CD4-positive, alpha-beta memory T cell (primary cell): Measurements from ENCODE around the gene SMIM41. TPM values are rescaled to one million over a fixed set of nuclear protein-coding genes. Genes with fewer than 3 reads are reported as not detected.
A peak's percentile ranks its signal among the peaks of the same experiment; 100 is the strongest.

Experiments
- CTCF ChIA-PET: fragments of 350-600 bp; sonication (Branson Sonifier 250); formaldehyde crosslinking; loops from one replicate; lab custom pipeline; 2021; ENCODE audit warnings: inconsistent platforms; ENCODE audit not compliant: partially characterized antibody; lab: Charles Lee
- POLR2A ChIA-PET: fragments of 350-600 bp; sonication (Branson Sonifier 250); formaldehyde crosslinking; loops from one replicate; lab custom pipeline; 2021; ENCODE audit not compliant: partially characterized antibody; lab: Charles Lee
- DNase-seq, 5 donors: peaks; one replicate each; pipeline versions ENCODE4 v3.0.0 to v3.0.0-alpha.2; 2020 to 2022; ENCODE audit warnings: mixed read lengths in 1 of 5
- H3K27ac ChIP-seq: one replicate; pipeline ENCODE4 v1.7.0; 2013; ENCODE audit warnings: low read depth, low read length
- H3K27me3 ChIP-seq: 2 replicates; pipeline ENCODE4 v1.7.0; 2013; ENCODE audit warnings: mild to moderate bottlenecking, low read length, moderate library complexity; ENCODE audit not compliant: insufficient read depth
- H3K36me3 ChIP-seq: 2 replicates; pipeline ENCODE4 v1.7.0; 2013; ENCODE audit warnings: mild to moderate bottlenecking, low read length, moderate library complexity; ENCODE audit not compliant: insufficient read depth
- H3K4me1 ChIP-seq: 2 replicates; pipeline ENCODE4 v1.7.0; 2013; ENCODE audit warnings: mild to moderate bottlenecking, low read length, moderate library complexity; ENCODE audit not compliant: insufficient read depth
- H3K4me3 ChIP-seq, 2 donors: one replicate each; pipeline ENCODE4 v1.7.0; 2013; ENCODE audit warnings: low read length in 2 of 2, mild to moderate bottlenecking in 1 of 2
- H3K9me3 ChIP-seq, 2 donors: one replicate each; pipeline ENCODE4 v1.7.0; 2013; ENCODE audit warnings: low read length in 2 of 2, control low read depth in 1 of 2; ENCODE audit not compliant: control insufficient read depth in 1 of 2
- H3K27ac Mint-ChIP-seq, 7 donors: one replicate each; pipeline ENCODE4 v1.8.0; 2020 to 2021; ENCODE audit warnings: mixed read lengths in 7 of 7, mild to moderate bottlenecking in 6 of 7, inconsistent platforms in 3 of 7, moderate library complexity in 3 of 7
- H3K27me3 Mint-ChIP-seq, 2 donors: one replicate each; pipeline ENCODE4 v1.8.0; 2020 to 2021; ENCODE audit warnings: mixed read lengths in 2 of 2
- H3K36me3 Mint-ChIP-seq, 2 donors: one replicate each; pipeline ENCODE4 v1.8.0; 2020 to 2021; ENCODE audit warnings: mixed read lengths in 2 of 2, inconsistent platforms in 1 of 2, mild to moderate bottlenecking in 1 of 2
- H3K4me1 Mint-ChIP-seq, 4 donors: one replicate each; pipeline ENCODE4 v1.8.0; 2020 to 2021; ENCODE audit warnings: mixed read lengths in 4 of 4, mild to moderate bottlenecking in 1 of 4
- H3K4me3 Mint-ChIP-seq, 8 donors: one replicate each; pipeline ENCODE4 v1.8.0; 2020 to 2021; ENCODE audit warnings: mixed read lengths in 8 of 8, mild to moderate bottlenecking in 7 of 8, moderate library complexity in 6 of 8, inconsistent platforms in 3 of 8
- H3K9me3 Mint-ChIP-seq, 8 donors: one replicate each; pipeline ENCODE4 v1.8.0; 2020 to 2021; ENCODE audit warnings: mixed read lengths in 8 of 8, mild to moderate bottlenecking in 5 of 8, inconsistent platforms in 3 of 8, moderate library complexity in 1 of 8
- intact Hi-C: fragments of 100-400 bp; cut with micrococcal nuclease; formaldehyde crosslinking; loops from one replicate; pipeline ENCODE4 v1.15.1; 2023
- polyA plus RNA-seq, 2 donors: library from polyadenylated mRNA; unstranded; fragments of 300-500 nt; fragmentation: Illumina TruSeq; gene quantifications; one replicate each; pipeline ENCODE4 v1.2.3, GENCODE V29; 2021
- total RNA-seq, 2 experiments: library from RNA; stranded (reverse); gene quantifications; one replicate each; pipeline ENCODE4 v1.2.3, GENCODE V29; 2021

SMIM41 gene
- total and polyA plus RNA-seq, 4 experiments from 2014 or later, result not detected

DNA sequence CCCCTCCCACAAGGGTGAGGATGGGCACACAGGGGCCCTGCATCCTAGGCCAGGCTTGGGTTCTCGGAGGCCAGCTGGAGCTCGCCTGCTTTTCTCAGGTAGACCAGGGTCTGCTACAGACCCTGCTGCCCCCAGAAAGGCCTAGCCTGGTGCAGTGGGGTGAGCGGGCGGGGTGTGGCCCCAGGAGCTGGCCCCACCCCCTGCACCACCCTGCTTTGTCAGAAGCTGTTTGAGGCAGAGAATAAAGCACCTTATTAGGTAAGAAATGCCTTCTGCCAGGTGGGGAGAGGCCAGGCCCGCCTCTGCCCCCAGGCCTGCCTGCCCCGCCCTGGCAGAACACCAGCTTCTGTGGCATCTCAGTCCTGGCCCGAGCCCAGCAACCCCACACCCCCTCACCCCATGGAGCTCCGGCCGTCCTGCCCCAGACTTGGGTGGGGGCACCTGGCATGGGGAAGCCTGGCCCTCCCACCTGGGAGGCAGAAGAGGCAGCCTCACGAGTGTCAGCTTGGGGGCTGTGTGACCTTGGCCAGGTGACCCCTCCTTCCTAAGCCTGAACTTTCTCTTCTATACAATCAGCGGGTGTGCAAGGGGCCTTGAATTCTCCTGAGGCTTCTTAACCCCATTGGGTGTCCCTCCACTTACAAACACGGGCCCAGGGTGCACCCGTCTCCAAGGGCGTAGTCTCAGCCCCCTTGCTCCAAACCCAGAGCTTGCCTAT, 69.1 kb downstream of the SMIM41 start:
- no peak overlapping the region for H3K27ac ChIP-seq
- no peak overlapping the region for H3K4me3 ChIP-seq
- no peak for DNase-seq
- CTCF ChIA-PET, result interaction anchor here (1.0 to 2.6 kb wide), 4 partner anchors 8 to 179 kb away, joined by 3 to 9 read pairs (median 6); no protein-coding TSS in a partner anchor
- Mint-ChIP-seq H3K36me3 (no peaks in the 10 kb centered on the region), H3K27me3 (no peaks in the 10 kb centered on the region), H3K9me3 (no peaks in the 10 kb centered on the region), H3K4me3 (no peak overlapping the region), H3K27ac (no peak overlapping the region), H3K4me1 (peaks cover 6 to 20% (median 14%) of the 10 kb centered on the region in 4 donors)
- intact Hi-C loops, result no loop called here
- POLR2A ChIA-PET, result interaction anchor here (0.7 kb wide), 1 partner anchor 178 kb away, joined by 3 read pairs; no protein-coding TSS in a partner anchor
- H3K9me3 ChIP-seq, result no peaks in the 10 kb centered on the region
- no peaks in the 10 kb centered on the region for H3K36me3 ChIP-seq
- H3K27me3 ChIP-seq, result no peaks in the 10 kb centered on the region
- H3K4me1 ChIP-seq, result peaks cover 17% of the 10 kb centered on the region

GRCh38 chr12:52149182-52149641, 69.7 kb downstream of the SMIM41 start:
- Histone ChIP-seq H3K27me3 (no peaks in the 10 kb centered on the region), H3K9me3 (no peaks in the 10 kb centered on the region), H3K4me1 (peaks cover 23% of the 10 kb centered on the region), H3K4me3 (no peak overlapping the region), H3K27ac (no peak overlapping the region), H3K36me3 (no peaks in the 10 kb centered on the region)
- H3K9me3 Mint-ChIP-seq, result no peaks in the 10 kb centered on the region
- no peaks in the 10 kb centered on the region for H3K36me3 Mint-ChIP-seq
- no peaks in the 10 kb centered on the region for H3K27me3 Mint-ChIP-seq
- peaks cover 6 to 26% (median 19%) of the 10 kb centered on the region in 4 donors for H3K4me1 Mint-ChIP-seq
- DNase-seq, result no peak
- ChIA-PET POLR2A (interaction anchor here (0.7 kb wide), 1 partner anchor 177 kb away, joined by 3 read pairs; no protein-coding TSS in a partner anchor), CTCF (interaction anchor here (1.0 to 6.7 kb wide), 4 partner anchors 8 to 178 kb away, joined by 3 to 76 read pairs (median 8); no protein-coding TSS in a partner anchor)
- peak overlapping the region in 1 of 7 donors; percentile 27 for H3K27ac Mint-ChIP-seq
- H3K4me3 Mint-ChIP-seq, result no peak overlapping the region
- intact Hi-C loops, result no loop called here

DNA sequence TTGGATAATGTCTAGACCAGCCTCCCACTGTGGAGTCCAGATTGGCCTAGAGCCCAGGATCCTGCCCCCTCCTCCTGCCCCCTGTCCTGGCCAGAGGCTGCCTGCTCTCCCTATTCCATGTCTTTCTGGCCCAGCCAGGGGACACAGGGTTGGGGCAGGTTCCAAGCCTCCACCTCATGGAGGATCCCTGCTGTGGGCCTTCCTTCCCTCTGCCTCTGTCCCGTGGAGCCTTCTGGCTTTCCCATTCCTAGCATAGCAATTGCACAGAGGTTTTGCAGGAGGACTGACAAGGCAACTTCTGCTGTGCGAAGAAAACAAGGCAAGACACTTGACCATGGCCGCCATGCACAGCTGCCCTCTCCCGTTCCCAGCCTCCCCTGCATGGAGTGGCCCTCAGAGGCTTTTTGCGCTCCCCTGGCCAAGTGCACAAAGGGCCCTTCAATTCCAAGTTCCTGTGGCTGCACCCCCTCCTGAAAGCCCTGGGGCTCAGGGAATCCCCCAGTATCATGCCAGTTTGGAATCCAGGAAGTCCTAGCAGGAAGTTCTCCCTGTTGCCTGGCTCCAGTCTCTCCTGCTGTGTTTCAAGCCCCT, 70.2 kb downstream of the SMIM41 start:
- POLR2A ChIA-PET, result interaction anchor here (0.7 kb wide), 1 partner anchor 177 kb away, joined by 3 read pairs; no protein-coding TSS in a partner anchor
- Mint-ChIP-seq H3K9me3 (no peaks in the 10 kb centered on the region), H3K36me3 (no peaks in the 10 kb centered on the region), H3K27ac (peak overlapping the region in 3 of 7 donors; percentile 2 to 42 (median 32)), H3K4me3 (no peak overlapping the region), H3K27me3 (no peaks in the 10 kb centered on the region), H3K4me1 (peaks cover 6 to 30% (median 20%) of the 10 kb centered on the region in 4 donors)
- no peak overlapping the region for H3K27ac ChIP-seq
- intact Hi-C loops, result loop anchor here (10.0 kb wide), 1 partner anchor 435 kb away; no protein-coding TSS in a partner anchor
- no peaks in the 10 kb centered on the region for H3K9me3 ChIP-seq
- no peak for DNase-seq
- CTCF ChIA-PET, result interaction anchor here (0.7 to 6.7 kb wide), 3 partner anchors 10 to 178 kb away, joined by 3 to 76 read pairs (median 3); no protein-coding TSS in a partner anchor
- no peak overlapping the region for H3K4me3 ChIP-seq
- H3K36me3 ChIP-seq, result no peaks in the 10 kb centered on the region
- no peaks in the 10 kb centered on the region for H3K27me3 ChIP-seq
- H3K4me1 ChIP-seq, result peaks cover 27% of the 10 kb centered on the region

DNA sequence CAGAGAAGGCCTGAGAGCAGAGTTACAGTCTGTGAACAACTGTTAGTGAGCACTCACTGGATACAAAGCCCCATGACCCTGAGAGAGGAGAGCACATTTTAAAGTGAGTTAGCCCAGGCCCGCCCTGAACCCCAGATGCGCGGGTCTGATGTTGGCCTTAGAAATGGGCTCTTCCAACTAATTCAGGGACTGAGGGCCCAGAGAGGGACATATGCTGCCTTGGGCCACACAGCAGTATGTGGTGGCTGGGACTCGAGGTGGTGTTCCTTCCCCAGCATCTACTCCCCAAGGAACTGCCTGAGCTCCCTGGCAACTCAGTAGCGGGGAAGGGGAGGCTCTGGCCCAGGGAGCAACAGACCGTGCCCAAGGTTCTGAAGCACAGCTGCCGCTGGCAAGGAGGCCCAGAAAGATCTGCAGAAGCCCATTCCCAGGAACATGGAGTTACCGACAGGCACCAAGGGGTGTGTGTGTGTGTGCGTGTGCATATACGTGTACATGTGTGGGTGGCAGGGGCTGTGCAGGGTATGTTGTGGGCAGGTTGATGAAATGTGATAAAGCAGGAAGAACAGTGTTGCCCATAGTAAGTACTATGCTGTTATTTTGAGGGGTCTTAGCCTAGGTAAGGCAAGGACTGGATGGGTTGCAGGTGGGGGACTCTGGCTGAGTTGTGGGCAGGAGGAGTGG, 71.8 kb downstream of the SMIM41 start:
- intact Hi-C loops, result loop anchor here (10.0 kb wide), 1 partner anchor 434 kb away; no protein-coding TSS in a partner anchor
- DNase-seq, result no peak
- CTCF ChIA-PET, result interaction anchor here (1.5 to 6.7 kb wide), 2 partner anchors 176 to 181 kb away, joined by 4 to 76 read pairs; no protein-coding TSS in a partner anchor
- Mint-ChIP-seq H3K4me1 (peaks cover 19 to 46% (median 34%) of the 10 kb centered on the region in 4 donors), H3K27me3 (no peaks in the 10 kb centered on the region), H3K9me3 (no peaks in the 10 kb centered on the region), H3K36me3 (no peaks in the 10 kb centered on the region), H3K27ac (peak overlapping the region; percentile 50 to 90 (median 80)), H3K4me3 (peak overlapping the region in 7 of 8 donors; percentile 63 to 84 (median 76))
- H3K4me3 ChIP-seq, result no peak overlapping the region
- no peak overlapping the region for H3K27ac ChIP-seq
- no peaks in the 10 kb centered on the region for H3K36me3 ChIP-seq
- no peaks in the 10 kb centered on the region for H3K9me3 ChIP-seq
- H3K4me1 ChIP-seq, result peaks cover 43% of the 10 kb centered on the region
- POLR2A ChIA-PET, result no interaction called here
- H3K27me3 ChIP-seq, result no peaks in the 10 kb centered on the region

GRCh38 chr12:52151837-52152783, 72.6 kb downstream of the SMIM41 start:
- POLR2A ChIA-PET, result no interaction called here
- Histone ChIP-seq H3K27ac (no peak overlapping the region), H3K4me1 (peaks cover 51% of the 10 kb centered on the region), H3K27me3 (no peaks in the 10 kb centered on the region), H3K9me3 (no peaks in the 10 kb centered on the region), H3K4me3 (no peak overlapping the region), H3K36me3 (no peaks in the 10 kb centered on the region)
- Mint-ChIP-seq H3K4me3 (peak overlapping the region; percentile 21 to 84 (median 74)), H3K9me3 (no peaks in the 10 kb centered on the region), H3K27me3 (no peaks in the 10 kb centered on the region), H3K36me3 (no peaks in the 10 kb centered on the region), H3K27ac (peak overlapping the region; percentile 54 to 98 (median 86)), H3K4me1 (peaks cover 23 to 53% (median 39%) of the 10 kb centered on the region in 4 donors)
- intact Hi-C loops, result loop anchor here (1.0 to 10.0 kb wide), 6 partner anchors 9 to 829 kb away; no protein-coding TSS in a partner anchor
- CTCF ChIA-PET, result interaction anchor here (0.9 to 6.7 kb wide), 3 partner anchors 175 to 728 kb away, joined by 3 to 76 read pairs (median 4); no protein-coding TSS in a partner anchor
- peak; percentile 75 to 83 (median 82) for DNase-seq

DNA sequence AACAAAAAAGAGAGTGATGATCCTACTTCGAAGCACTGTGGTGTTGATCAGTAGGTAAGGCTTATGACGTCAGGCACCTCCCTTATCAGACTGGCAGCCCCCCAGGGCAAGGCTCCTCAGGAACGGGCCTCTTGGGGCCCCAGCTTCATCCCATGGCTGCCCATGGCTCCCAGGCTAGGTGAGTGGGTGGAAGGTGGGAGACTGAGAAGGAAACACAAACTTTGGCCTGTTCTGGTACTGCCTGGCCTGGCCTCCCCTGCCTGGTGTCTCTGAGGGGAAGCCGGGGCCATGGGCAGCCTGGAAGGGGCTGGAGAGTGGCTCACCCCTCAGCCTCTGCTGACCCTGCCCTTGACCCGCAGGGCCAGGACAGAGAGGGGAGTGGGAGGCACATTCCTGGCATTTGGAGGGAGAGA, 73.4 kb downstream of the SMIM41 start:
- no peak overlapping the region for H3K4me3 ChIP-seq
- Mint-ChIP-seq H3K4me3 (peak overlapping the region in 7 of 8 donors; percentile 25 to 65 (median 48)), H3K4me1 (peaks cover 23 to 56% (median 39%) of the 10 kb centered on the region in 4 donors), H3K27ac (peak overlapping the region; percentile 7 to 98 (median 84)), H3K36me3 (no peaks in the 10 kb centered on the region), H3K27me3 (no peaks in the 10 kb centered on the region), H3K9me3 (no peaks in the 10 kb centered on the region)
- ChIA-PET CTCF (interaction anchor here (0.9 to 6.7 kb wide), 2 partner anchors 174 to 727 kb away, joined by 3 to 76 read pairs; no protein-coding TSS in a partner anchor), POLR2A (no interaction called here)
- H3K27ac ChIP-seq, result no peak overlapping the region
- no peak for DNase-seq
- H3K36me3 ChIP-seq, result no peaks in the 10 kb centered on the region
- H3K27me3 ChIP-seq, result no peaks in the 10 kb centered on the region
- intact Hi-C loops, result loop anchor here (1.0 to 10.0 kb wide), 6 partner anchors 8 to 828 kb away; no protein-coding TSS in a partner anchor
- H3K9me3 ChIP-seq, result no peaks in the 10 kb centered on the region
- H3K4me1 ChIP-seq, result peaks cover 51% of the 10 kb centered on the region
